ENCODE results near the gene PRG2. TPM values are rescaled to one million over a fixed set of nuclear protein-coding genes. Genes with fewer than 3 reads are reported as not detected.
"Not testable (repeated sequence)": the region's sequence is repeated elsewhere in the genome, so short reads cannot be mapped to it uniquely, and the experiment has no call there.

PRG2 gene
- total RNA-seq, 1 experiment from 2014 or later: not detected

DNA sequence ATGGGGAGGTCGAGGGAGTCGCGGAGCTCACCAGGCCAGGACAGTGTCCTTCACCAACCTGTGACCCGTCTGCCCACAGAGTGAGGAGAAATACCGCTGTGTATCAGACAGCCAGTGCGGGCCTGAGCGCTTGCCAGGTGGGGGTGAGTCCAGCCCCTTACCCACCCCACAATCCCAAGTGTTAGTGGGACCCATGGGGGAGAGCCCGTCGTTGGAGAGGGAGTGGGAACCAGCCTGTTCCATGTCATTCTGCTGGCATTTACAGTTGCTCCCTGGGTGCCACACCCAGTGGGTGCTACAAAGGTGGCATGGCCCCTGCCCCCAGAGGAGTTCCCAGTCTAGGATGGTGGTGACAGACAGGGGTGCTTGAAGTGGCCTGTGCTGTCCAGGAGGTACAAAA, 43.1 kb downstream of the PRG2 start:
- no peak for DNase-seq (ENCODE audit: low spot score)

GRCh38 chr11:57345555-57346211, 44.8 kb downstream of the PRG2 start:
- DNase-seq (ENCODE audit: low spot score): peak; percentile 77

- no peak for DNase-seq (ENCODE audit: low spot score)
Observed at GRCh38 chr11:57344826-57345225, 45.6 kb downstream of the PRG2 start.

DNA sequence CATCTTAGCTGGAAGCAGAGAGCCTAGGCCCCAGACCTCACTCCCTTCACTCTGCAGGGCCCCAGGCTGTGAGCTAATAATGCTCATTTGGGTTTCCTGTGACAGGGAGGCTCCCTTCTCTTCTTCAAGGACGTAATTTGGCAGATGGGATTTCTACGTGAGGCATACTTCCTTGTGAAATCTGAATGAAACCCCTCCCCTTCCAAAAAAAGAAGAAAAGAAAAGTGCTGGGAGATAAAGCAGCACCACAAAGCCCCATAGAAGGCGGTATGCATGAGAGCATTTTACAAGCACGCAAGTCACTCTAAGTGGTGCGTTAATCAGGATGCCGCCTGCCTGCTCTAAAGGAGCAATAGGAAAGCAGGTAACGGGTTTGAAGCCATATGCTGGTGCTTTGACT, 46.6 kb downstream of the PRG2 start:
- no peak for DNase-seq (ENCODE audit: low spot score)

DNA sequence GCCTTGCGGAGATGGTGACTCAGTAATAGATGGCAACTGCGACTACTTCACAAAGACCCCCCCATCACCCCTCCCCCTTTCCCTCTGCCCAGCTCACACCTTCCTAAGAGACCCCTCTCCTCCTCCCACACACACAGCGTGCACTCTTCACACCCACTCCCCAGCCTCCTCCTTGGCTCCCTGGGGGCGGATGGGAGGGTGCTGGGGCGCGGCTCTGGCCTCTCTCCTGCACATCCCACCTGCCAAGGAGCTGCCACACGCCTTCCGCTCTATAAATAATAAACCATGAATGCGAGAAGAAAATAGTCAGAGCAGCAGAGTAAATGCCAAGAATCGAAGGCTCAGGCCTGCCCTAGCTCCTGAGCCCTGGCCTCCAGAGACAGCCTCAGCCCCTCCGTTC, 47.7 kb downstream of the PRG2 start:
- no peak for DNase-seq (ENCODE audit: low spot score)

DNA sequence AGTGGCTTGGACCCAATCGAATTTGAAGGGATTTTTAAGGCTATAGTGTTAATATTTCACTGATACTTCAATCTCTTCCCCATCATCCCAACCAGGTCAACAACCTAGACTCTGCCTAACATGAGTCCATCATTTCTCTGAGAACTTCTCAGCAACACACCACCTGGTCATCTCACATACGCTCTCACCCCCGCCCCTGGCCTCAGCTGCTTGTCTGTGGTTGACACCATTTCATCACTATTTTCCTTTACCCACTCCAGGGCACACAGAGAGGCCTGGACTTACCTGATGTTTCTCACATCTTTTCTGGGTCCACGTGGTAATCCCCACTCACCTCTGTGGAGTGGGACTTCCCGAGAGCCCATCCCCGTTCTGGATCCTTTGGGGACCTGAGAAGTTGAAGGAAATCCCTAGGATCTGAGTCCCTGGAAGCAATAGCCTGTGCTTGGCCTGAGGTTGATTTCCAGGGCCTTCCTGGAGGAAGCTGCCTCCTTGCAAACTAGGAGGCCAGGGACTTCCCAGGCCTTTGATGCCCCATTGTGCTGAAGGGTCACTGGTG, 49.1 kb downstream of the PRG2 start:
- DNase-seq (ENCODE audit: low spot score): no peak

DNA sequence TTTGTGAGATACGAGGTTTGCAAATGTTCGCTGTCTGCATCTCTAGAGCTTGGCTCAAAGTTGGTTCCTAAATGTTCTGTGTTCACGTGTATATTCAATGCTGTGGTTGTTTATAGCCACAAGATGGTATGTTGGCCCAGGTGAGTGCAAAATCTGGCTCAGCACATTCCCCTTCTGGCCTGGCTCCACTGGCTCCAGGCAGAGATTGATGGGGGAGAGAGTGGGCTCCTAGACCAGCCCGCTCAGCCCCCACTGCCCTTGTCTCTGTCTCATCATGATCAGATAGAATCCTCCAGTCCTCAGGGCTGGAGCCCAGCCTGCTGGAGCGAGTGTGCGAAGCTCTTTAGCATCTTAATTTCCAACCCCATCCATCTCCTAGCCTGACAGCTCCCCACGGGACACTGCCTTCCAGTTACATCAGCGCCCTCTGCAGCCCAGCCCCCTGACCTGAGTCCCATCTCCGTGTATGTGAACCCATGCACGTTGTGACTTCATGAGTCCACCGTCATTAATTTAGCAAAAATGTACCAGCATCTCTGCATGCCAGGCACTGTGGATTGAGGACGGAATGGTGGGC, 50.3 kb downstream of the PRG2 start:
- no peak for DNase-seq (ENCODE audit: low spot score)

DNA sequence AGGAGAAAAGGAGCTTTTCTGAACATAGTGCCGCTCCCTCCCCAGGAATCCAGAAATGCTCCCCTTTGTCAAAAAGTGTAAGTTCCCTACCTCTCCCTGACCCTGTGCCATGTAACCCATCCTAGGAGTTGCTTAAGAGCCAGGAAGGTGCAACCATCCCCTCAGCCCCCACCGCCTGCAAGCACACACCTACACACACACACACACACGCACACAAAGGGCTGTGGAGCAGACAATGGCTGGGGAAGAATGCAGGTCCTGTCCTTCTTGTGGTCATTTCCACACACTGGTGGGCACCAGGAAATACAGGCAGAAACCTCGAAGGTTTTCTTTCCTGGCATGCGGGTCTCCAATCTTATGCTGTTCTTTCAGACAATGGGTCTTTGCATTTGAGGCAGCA, 51.1 kb downstream of the PRG2 start:
- DNase-seq (ENCODE audit: low spot score): no peak

DNA sequence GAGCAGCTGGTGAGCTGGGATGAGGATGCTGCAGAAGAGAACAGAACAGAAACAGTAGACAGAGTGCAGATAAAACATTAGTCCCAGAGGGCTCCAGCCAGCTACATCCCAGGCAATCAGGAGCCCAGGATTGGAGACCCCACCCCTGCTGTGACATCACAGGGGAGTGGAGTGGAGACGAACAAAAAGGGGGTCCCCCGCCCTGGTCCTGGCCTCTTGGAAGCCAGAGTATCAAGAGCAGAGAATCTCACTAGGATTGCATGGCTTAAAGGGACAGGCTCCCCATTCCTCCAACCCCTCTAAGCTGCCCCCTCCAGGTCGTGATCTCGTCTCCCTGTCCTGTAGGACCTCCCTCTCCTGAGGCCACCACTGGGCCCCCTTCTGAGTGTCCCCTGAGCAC, 52.3 kb downstream of the PRG2 start, which contains the start of gene P2RX3:
TSS of gene P2RX3 (plus strand) at position 211 of the 400 bp plus-strand sequence. CDS start 199 bp downstream, outside the sequence.
- no peak for DNase-seq (ENCODE audit: low spot score)

GRCh38 chr11:57336856-57337255, 53.6 kb downstream of the PRG2 start:
- DNase-seq (ENCODE audit: low spot score): not testable (repeated sequence)

Other genes with a start within 250 kb of the PRG2 start
- gene LRRC55, start 208.7 kb downstream of the PRG2 start, total RNA-seq (2014; rRNA removed; shearing (Covaris generic)): not detected in 2 replicates
- 0.03 TPM in 1 of 2 replicates, not detected in the other for gene APLNR, start 153.4 kb downstream of the PRG2 start, total RNA-seq (2014; rRNA removed; shearing (Covaris generic))
- gene TNKS1BP1, start 65.7 kb downstream of the PRG2 start, total RNA-seq (2014; rRNA removed; shearing (Covaris generic)): 43.8 and 50.8 TPM in 2 replicates
- 146 and 167 TPM in 2 replicates for gene SSRP1, start 54.8 kb downstream of the PRG2 start, total RNA-seq (2014; rRNA removed; shearing (Covaris generic))
- not detected in 2 replicates for gene P2RX3, start 52.3 kb downstream of the PRG2 start, total RNA-seq (2014; rRNA removed; shearing (Covaris generic))
- gene PRG3, start 9.5 kb downstream of the PRG2 start, total RNA-seq (2014; rRNA removed; shearing (Covaris generic)): not detected in 2 replicates
- gene SLC43A3, start 36.5 kb upstream of the PRG2 start, total RNA-seq (2014; rRNA removed; shearing (Covaris generic)): 18.4 and 20.5 TPM in 2 replicates
- gene RTN4RL2, start 69.9 kb upstream of the PRG2 start, total RNA-seq (2014; rRNA removed; shearing (Covaris generic)): 0.64 and 1.6 TPM in 2 replicates
- 3.4 and 5.2 TPM in 2 replicates for gene SLC43A1, start 125.1 kb upstream of the PRG2 start, total RNA-seq (2014; rRNA removed; shearing (Covaris generic))
- gene TIMM10, start 140.1 kb upstream of the PRG2 start, total RNA-seq (2014; rRNA removed; shearing (Covaris generic)): 59.7 and 95.9 TPM in 2 replicates
- not detected in 2 replicates for gene SMTNL1, start 146.9 kb upstream of the PRG2 start, total RNA-seq (2014; rRNA removed; shearing (Covaris generic))
- 52.5 and 69.6 TPM in 2 replicates for gene UBE2L6, start 177.0 kb upstream of the PRG2 start, total RNA-seq (2014; rRNA removed; shearing (Covaris generic))
- gene SERPING1, start 207.0 kb upstream of the PRG2 start, total RNA-seq (2014; rRNA removed; shearing (Covaris generic)): 0.74 and 4.8 TPM in 2 replicates